Measurements from ENCODE around the gene NSUN7. TPM values are rescaled to one million over a fixed set of nuclear protein-coding genes. Genes with fewer than 3 reads are reported as not detected.

Gene NSUN7
- total RNA-seq, 1 experiment from 2014 or later = 7.7 TPM

GRCh38 chr4:40722576-40723161 lies 27.1 kb upstream of the NSUN7 start:
- CTCF ChIA-PET = no interaction called here
- intact Hi-C loops (cut with micrococcal nuclease; ENCODE audit: unreplicated experiment) = no loop called here
- H3K36me3 Mint-ChIP-seq (ENCODE audit: insufficient read depth, unreplicated experiment) = no peaks in the 10 kb centered on the region

GRCh38 chr4:40723728-40724127 lies 26.0 kb upstream of the NSUN7 start:
- TF ChIP-seq CTCF (IDR thresholded peaks at IDR 0.05; ENCODE audit: unreplicated experiment) = no peak
- no peaks in the 10 kb centered on the region for H3K27me3 Mint-ChIP-seq (ENCODE audit: unreplicated experiment)
- H3K4me3 Mint-ChIP-seq (ENCODE audit: low read depth, unreplicated experiment) = no peak overlapping the region
- intact Hi-C loops (cut with micrococcal nuclease; ENCODE audit: unreplicated experiment) = no loop called here
- CTCF ChIA-PET = no interaction called here
- no peaks in the 10 kb centered on the region for H3K9me3 Mint-ChIP-seq (ENCODE audit: low read depth, unreplicated experiment)
- H3K27ac Mint-ChIP-seq (ENCODE audit: unreplicated experiment) = no peak overlapping the region
- no TSS peak for BruUV-seq (replicated peaks)
- no peaks in the 10 kb centered on the region for H3K36me3 Mint-ChIP-seq (ENCODE audit: insufficient read depth, unreplicated experiment)
- H3K4me1 Mint-ChIP-seq (ENCODE audit: low read depth, unreplicated experiment) = peaks cover 7% of the 10 kb centered on the region
- DNase-seq = no peak

More at GRCh38 chr4:40722576-40723161, 27.1 kb upstream of the NSUN7 start:
- peak; percentile 57 for DNase-seq
- no TSS peak for BruUV-seq (replicated peaks)
- Mint-ChIP-seq H3K9me3 (ENCODE audit: low read depth, unreplicated experiment) (no peaks in the 10 kb centered on the region), H3K4me1 (ENCODE audit: low read depth, unreplicated experiment) (peaks cover 17% of the 10 kb centered on the region), H3K4me3 (ENCODE audit: low read depth, unreplicated experiment) (no peak overlapping the region), H3K27me3 (ENCODE audit: unreplicated experiment) (no peaks in the 10 kb centered on the region), H3K27ac (ENCODE audit: unreplicated experiment) (no peak overlapping the region)
- no peak for TF ChIP-seq CTCF (IDR thresholded peaks at IDR 0.05; ENCODE audit: unreplicated experiment)

GRCh38 chr4:40728333-40728732 lies 21.4 kb upstream of the NSUN7 start:
- intact Hi-C loops (cut with micrococcal nuclease; ENCODE audit: unreplicated experiment) = no loop called here
- no TSS peak for BruUV-seq (replicated peaks)
- Mint-ChIP-seq H3K4me1 (ENCODE audit: low read depth, unreplicated experiment) (peaks cover 9% of the 10 kb centered on the region), H3K36me3 (ENCODE audit: insufficient read depth, unreplicated experiment) (no peaks in the 10 kb centered on the region), H3K27me3 (ENCODE audit: unreplicated experiment) (no peaks in the 10 kb centered on the region), H3K4me3 (ENCODE audit: low read depth, unreplicated experiment) (no peak overlapping the region), H3K27ac (ENCODE audit: unreplicated experiment) (no peak overlapping the region), H3K9me3 (ENCODE audit: low read depth, unreplicated experiment) (no peaks in the 10 kb centered on the region)
- TF ChIP-seq CTCF (IDR thresholded peaks at IDR 0.05; ENCODE audit: unreplicated experiment) = no peak
- DNase-seq = no peak
- CTCF ChIA-PET = no interaction called here

GRCh38 chr4:40729555-40729954 lies 20.2 kb upstream of the NSUN7 start:
- Mint-ChIP-seq H3K4me1 (ENCODE audit: low read depth, unreplicated experiment) (peaks cover 9% of the 10 kb centered on the region), H3K4me3 (ENCODE audit: low read depth, unreplicated experiment) (no peak overlapping the region), H3K9me3 (ENCODE audit: low read depth, unreplicated experiment) (no peaks in the 10 kb centered on the region), H3K27ac (ENCODE audit: unreplicated experiment) (no peak overlapping the region), H3K36me3 (ENCODE audit: insufficient read depth, unreplicated experiment) (no peaks in the 10 kb centered on the region), H3K27me3 (ENCODE audit: unreplicated experiment) (no peaks in the 10 kb centered on the region)
- BruUV-seq (replicated peaks) = no TSS peak
- TF ChIP-seq CTCF (IDR thresholded peaks at IDR 0.05; ENCODE audit: unreplicated experiment) = no peak
- CTCF ChIA-PET = interaction anchor here (0.6 kb wide), 1 partner anchor 110 kb away, joined by 3 read pairs; no protein-coding TSS in a partner anchor
- intact Hi-C loops (cut with micrococcal nuclease; ENCODE audit: unreplicated experiment) = no loop called here
- no peak for DNase-seq
